GM12865 (cell line): Measurements from ENCODE around the gene DENND11.

Experiments
- DNase-seq: peaks from one replicate; pipeline ENCODE4 v3.0.0; 2010; ENCODE audit warnings: low read depth
- H3K4me3 ChIP-seq: 2 replicates; pipeline ENCODE4 v1.5.1; 2011; ENCODE audit warnings: mild to moderate bottlenecking, low read depth, low read length, control low read depth
- TF ChIP-seq, protein P1 (sequence below): IDR thresholded peaks from 2 replicates; pipeline ENCODE4 v1.5.1; 2011; ENCODE audit warnings: low read length, control low read depth, low read depth, inconsistent platforms; ENCODE audit not compliant: insufficient read depth; ENCODE audit errors: missing control alignments

DENND11 gene

DNA sequence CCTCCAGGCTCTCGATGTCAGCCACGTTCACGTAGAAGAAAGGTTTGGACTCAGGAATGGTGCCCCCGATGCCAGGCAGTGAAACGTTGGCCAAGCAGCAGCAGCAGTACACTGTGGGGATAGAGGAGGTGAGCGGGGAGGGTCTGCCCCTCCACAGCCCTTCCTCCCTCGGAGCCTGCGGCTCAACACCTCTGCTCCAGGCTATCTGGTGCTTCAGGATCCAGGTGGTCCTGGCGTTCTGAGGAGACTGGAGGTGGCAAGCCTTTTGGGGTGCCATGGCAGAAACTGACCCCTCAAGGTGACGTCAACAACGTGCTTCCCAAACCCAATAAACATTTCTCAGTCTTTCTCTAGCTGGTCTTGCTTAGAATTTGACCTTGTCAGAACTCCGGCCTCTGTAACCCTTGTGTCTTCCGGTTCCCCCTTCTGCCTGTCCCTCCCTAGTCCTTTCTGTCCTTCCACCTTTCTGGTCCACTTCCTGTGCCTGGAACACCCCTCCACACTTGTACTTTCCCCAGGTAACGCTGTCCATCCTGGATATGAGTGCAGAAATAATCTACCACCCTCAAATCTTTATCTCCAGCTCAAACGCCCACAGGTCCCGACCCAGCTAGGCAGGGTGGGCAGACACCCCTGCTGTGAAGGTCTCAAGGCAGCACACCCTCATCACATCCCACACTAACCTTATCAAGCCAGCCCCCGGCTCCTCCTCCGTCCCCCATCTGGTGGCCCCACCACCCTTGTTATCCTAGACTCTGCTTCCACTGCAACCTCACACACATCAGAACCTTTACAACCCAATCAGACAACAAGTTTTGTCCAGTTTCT lies 36.5 kb downstream of the DENND11 start:
- DNase-seq = no peak
- TF ChIP-seq, protein P1, sequence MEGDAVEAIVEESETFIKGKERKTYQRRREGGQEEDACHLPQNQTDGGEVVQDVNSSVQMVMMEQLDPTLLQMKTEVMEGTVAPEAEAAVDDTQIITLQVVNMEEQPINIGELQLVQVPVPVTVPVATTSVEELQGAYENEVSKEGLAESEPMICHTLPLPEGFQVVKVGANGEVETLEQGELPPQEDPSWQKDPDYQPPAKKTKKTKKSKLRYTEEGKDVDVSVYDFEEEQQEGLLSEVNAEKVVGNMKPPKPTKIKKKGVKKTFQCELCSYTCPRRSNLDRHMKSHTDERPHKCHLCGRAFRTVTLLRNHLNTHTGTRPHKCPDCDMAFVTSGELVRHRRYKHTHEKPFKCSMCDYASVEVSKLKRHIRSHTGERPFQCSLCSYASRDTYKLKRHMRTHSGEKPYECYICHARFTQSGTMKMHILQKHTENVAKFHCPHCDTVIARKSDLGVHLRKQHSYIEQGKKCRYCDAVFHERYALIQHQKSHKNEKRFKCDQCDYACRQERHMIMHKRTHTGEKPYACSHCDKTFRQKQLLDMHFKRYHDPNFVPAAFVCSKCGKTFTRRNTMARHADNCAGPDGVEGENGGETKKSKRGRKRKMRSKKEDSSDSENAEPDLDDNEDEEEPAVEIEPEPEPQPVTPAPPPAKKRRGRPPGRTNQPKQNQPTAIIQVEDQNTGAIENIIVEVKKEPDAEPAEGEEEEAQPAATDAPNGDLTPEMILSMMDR = no peak
- H3K4me3 ChIP-seq = no peak overlapping the region

DNA sequence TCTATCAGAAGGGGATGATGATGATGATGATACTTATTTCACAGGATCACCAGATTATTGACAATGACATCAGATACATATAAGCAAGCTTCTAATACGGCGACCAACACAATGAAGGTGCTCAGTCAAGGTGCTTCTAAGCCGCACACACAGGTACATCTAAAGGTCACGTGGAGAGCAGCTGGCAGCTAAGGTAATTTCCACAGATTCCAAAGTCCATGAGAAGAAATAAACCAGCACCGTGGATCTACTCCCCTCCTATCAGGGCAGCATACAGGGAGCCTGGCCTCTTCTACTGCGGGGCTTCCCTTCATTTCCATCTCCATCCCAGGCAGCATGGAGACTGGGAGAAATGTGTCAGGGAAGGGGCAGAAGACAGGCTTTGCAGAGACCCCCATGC lies 37.5 kb downstream of the DENND11 start:
- TF ChIP-seq, protein P1 = no peak

DNA sequence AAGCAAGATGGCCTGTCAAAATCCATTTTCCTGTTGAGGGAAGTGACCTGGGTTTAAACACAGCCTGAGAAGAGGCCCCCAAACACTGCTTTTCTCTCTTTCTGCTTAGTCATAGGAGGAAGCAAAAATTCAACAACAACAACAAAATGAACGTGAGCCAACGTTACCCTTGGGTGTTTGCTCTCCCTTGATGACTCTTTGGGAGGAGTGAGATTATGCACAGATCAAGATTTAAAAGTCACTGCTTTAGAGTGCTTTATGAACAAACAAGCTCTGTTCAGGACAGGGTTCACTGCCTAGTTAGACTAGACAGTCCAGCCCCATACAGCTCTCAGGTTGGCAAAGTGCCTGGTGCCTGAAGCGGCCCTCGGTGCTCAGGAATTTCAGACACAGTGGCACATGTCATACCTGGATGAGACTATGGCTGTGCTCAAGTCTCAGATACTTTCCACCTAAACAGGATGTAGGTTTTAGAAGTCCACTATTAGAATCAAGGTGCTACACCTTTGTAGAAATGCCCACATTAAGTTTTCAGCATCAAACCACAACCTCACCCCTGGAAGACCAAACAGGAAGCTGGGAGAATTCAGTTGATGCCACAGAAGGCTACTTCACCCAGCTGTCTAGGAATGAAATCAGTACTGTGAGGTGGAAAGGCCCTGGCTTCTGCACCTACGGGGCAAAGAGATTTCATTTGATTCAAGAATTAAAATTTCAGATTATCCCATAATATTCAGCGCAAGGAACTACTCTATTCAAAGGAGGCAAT lies 38.7 kb downstream of the DENND11 start:
- DNase-seq = no peak
- no peak overlapping the region for H3K4me3 ChIP-seq
- TF ChIP-seq, protein P1 = no peak

More for the DNA sequence above, 37.5 kb downstream of the DENND11 start:
- H3K4me3 ChIP-seq = no peak overlapping the region
- no peak for DNase-seq

DNA sequence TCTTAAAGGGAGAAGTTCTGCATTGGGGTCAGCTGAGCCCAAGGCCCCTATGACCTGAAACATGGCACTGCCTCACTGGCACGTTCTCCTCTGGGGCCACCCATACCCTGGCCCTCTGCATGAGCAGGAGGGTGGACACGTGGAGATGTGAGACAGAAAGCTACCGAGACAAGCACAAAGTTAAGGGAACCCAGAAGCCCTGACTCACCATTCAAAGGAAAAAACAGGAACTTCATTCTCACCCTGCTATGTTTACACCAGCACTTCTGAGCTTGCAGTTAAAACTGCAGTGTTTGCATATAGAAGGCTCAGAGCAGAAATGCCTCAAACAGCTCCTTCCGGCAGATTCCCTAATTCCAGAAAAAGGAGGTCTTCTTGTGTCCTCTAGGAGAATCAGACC lies 41.7 kb downstream of the DENND11 start:
- no peak for DNase-seq
- H3K4me3 ChIP-seq = no peak overlapping the region
- TF ChIP-seq, protein P1 = no peak

DNA sequence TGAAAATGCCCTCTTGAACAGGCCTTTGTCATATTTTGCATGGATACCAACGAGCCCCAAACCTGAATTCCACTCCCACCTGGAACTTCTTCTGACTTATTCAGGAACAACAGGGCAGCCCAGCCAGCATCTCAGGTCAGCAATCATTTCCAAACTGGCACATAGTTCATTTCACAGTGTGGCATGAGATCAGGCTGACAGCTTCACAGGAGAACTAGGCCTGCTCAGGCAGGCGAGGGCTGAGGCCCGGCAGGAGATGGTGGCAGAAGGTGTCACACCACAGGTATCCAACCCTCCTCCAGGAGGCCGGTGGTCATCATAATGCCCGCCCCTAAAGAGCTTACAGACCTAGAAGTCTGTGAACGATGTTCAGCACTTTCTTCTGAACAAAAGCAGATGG lies 42.5 kb downstream of the DENND11 start:
- no peak for DNase-seq
- no peak overlapping the region for H3K4me3 ChIP-seq
- TF ChIP-seq, protein P1 = no peak

DNA sequence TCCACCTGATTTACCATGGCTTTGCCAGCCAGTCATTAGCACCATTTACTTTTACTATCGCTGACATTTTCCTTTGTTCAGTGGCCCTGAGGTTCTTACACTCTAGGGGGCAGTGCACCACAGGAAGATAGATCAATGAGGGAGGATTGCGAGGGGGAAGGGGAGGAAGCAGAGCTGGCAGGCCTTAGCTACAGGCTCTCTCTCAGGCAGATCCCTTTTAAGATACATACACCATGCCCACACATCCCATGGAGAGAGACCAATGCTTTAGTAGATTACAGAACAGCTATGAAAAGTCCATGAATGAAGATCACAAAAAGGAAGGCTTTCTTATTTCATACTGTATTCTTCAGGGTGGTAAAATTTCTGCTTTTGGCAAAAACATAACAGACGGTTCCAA lies 47.4 kb downstream of the DENND11 start:
- no peak overlapping the region for H3K4me3 ChIP-seq
- DNase-seq = peak; percentile 68
- TF ChIP-seq, protein P1 = peak; percentile 56
